ENCODE measurements around the gene SMCP. TPM values are rescaled to one million over a fixed set of nuclear protein-coding genes. Genes with fewer than 3 reads are reported as not detected.

The SMCP gene
- total RNA-seq, 1 donor: not detected

GRCh38 chr1:152899027-152899426 lies 20.9 kb downstream of the SMCP start:
- no peak overlapping the region for H2AFZ ChIP-seq (ENCODE audit: low read length)
- no peak overlapping the region for H3K27ac ChIP-seq (ENCODE audit: low read depth, low read length)
- H3K79me2 ChIP-seq (ENCODE audit: insufficient read depth, low read length): no peaks in the 10 kb centered on the region
- DNase-seq (ENCODE audit: insufficient read length, low spot score, missing footprints): no peak
- H3K9me3 ChIP-seq (ENCODE audit: low read depth, low read length): no peaks in the 10 kb centered on the region
- no peak overlapping the region for H3K4me2 ChIP-seq (ENCODE audit: insufficient read depth, low read length)
- H3K4me1 ChIP-seq (ENCODE audit: insufficient read depth, low read length): no peaks in the 10 kb centered on the region
- H3K36me3 ChIP-seq (ENCODE audit: insufficient read depth, low read length): no peaks in the 10 kb centered on the region
- TF ChIP-seq CTCF (IDR thresholded peaks at IDR 0.05; ENCODE audit: extremely low read depth, low read depth, low read length): no peak
- no peak overlapping the region for H3K4me3 ChIP-seq (ENCODE audit: insufficient read depth, low read length)
- H4K20me1 ChIP-seq (ENCODE audit: insufficient read depth, low read length): no peaks in the 10 kb centered on the region
- peaks cover 4% of the 10 kb centered on the region for H3K27me3 ChIP-seq (ENCODE audit: insufficient read depth, low read length)

- H3K27ac ChIP-seq (ENCODE audit: low read depth, low read length): no peak overlapping the region
- no peaks in the 10 kb centered on the region for H3K9me3 ChIP-seq (ENCODE audit: low read depth, low read length)
- no peaks in the 10 kb centered on the region for H3K4me1 ChIP-seq (ENCODE audit: insufficient read depth, low read length)
- no peaks in the 10 kb centered on the region for H4K20me1 ChIP-seq (ENCODE audit: insufficient read depth, low read length)
- H3K4me3 ChIP-seq (ENCODE audit: insufficient read depth, low read length): no peak overlapping the region
- no peaks in the 10 kb centered on the region for H3K79me2 ChIP-seq (ENCODE audit: insufficient read depth, low read length)
- no peak overlapping the region for H2AFZ ChIP-seq (ENCODE audit: low read length)
- no peak for DNase-seq (ENCODE audit: insufficient read length, low spot score, missing footprints)
- no peak for TF ChIP-seq CTCF (IDR thresholded peaks at IDR 0.05; ENCODE audit: extremely low read depth, low read depth, low read length)
- H3K27me3 ChIP-seq (ENCODE audit: insufficient read depth, low read length): peaks cover 4% of the 10 kb centered on the region
- H3K36me3 ChIP-seq (ENCODE audit: insufficient read depth, low read length): no peaks in the 10 kb centered on the region
- no peak overlapping the region for H3K4me2 ChIP-seq (ENCODE audit: insufficient read depth, low read length)
Observed at GRCh38 chr1:152899883-152900282, 21.8 kb downstream of the SMCP start.

GRCh38 chr1:152901631-152902030 lies 23.5 kb downstream of the SMCP start:
- Histone ChIP-seq H2AFZ (ENCODE audit: low read length) (no peak overlapping the region), H3K27ac (ENCODE audit: low read depth, low read length) (no peak overlapping the region), H3K4me2 (ENCODE audit: insufficient read depth, low read length) (no peak overlapping the region), H4K20me1 (ENCODE audit: insufficient read depth, low read length) (no peaks in the 10 kb centered on the region), H3K79me2 (ENCODE audit: insufficient read depth, low read length) (no peaks in the 10 kb centered on the region), H3K9me3 (ENCODE audit: low read depth, low read length) (no peaks in the 10 kb centered on the region), H3K36me3 (ENCODE audit: insufficient read depth, low read length) (no peaks in the 10 kb centered on the region), H3K4me1 (ENCODE audit: insufficient read depth, low read length) (peaks cover 12% of the 10 kb centered on the region), H3K4me3 (ENCODE audit: insufficient read depth, low read length) (no peak overlapping the region), H3K27me3 (ENCODE audit: insufficient read depth, low read length) (peaks cover 3% of the 10 kb centered on the region)
- TF ChIP-seq CTCF (IDR thresholded peaks at IDR 0.05; ENCODE audit: extremely low read depth, low read depth, low read length): no peak
- DNase-seq (ENCODE audit: insufficient read length, low spot score, missing footprints): no peak

- Histone ChIP-seq H3K36me3 (ENCODE audit: insufficient read depth, low read length) (no peaks in the 10 kb centered on the region), H3K9me3 (ENCODE audit: low read depth, low read length) (no peaks in the 10 kb centered on the region), H3K27ac (ENCODE audit: low read depth, low read length) (no peak overlapping the region), H3K4me2 (ENCODE audit: insufficient read depth, low read length) (no peak overlapping the region), H3K27me3 (ENCODE audit: insufficient read depth, low read length) (no peaks in the 10 kb centered on the region), H3K4me3 (ENCODE audit: insufficient read depth, low read length) (no peak overlapping the region), H4K20me1 (ENCODE audit: insufficient read depth, low read length) (no peaks in the 10 kb centered on the region), H3K79me2 (ENCODE audit: insufficient read depth, low read length) (no peaks in the 10 kb centered on the region), H3K4me1 (ENCODE audit: insufficient read depth, low read length) (peaks cover 12% of the 10 kb centered on the region), H2AFZ (ENCODE audit: low read length) (no peak overlapping the region)
- DNase-seq (ENCODE audit: insufficient read length, low spot score, missing footprints): no peak
- no peak for TF ChIP-seq CTCF (IDR thresholded peaks at IDR 0.05; ENCODE audit: extremely low read depth, low read depth, low read length)
Observed at GRCh38 chr1:152902636-152903035, 24.5 kb downstream of the SMCP start.
